Measurements from ENCODE around the gene JPT2.

GRCh38 chr16:1705688-1706385, 27.8 kb downstream of the JPT2 start, which contains the start of gene MAPK8IP3:
- no peak; the same call in 1 of the 2 replicates for TF ChIP-seq TSHZ1 (tag by site-specific recombination; IDR thresholded peaks at IDR 0.05; ENCODE audit: borderline replicate concordance)
- TF ChIP-seq SP2 (tag by site-specific recombination; IDR thresholded peaks at IDR 0.05), result peak; percentile 80
